Middle frontal gyrus (tissue), 1 donor: Measurements from ENCODE around the gene PA2G4.
A peak's percentile ranks its signal among the peaks of the same experiment; 100 is the strongest.
"Not testable (repeated sequence)": the region's sequence is repeated elsewhere in the genome, so short reads cannot be mapped to it uniquely, and the experiment has no call there.

Experiments used
- DNase-seq: peaks from one replicate; pipeline ENCODE4 v3.0.0-alpha.2; 2015; ENCODE audit warnings: low spot score; ENCODE audit errors: extremely low spot score

The PA2G4 gene

GRCh38 chr12:56104109-56104814, at the start of gene PA2G4:
Gene PA2G4, plus strand, starts transcription at chr12:56104559. Its CDS starts 179 bp downstream, at chr12:56104738.
- peak; percentile 98 for DNase-seq

GRCh38 chr12:56059964-56060363, 44.4 kb upstream of the PA2G4 start:
- not testable (repeated sequence) for DNase-seq

- no peak for DNase-seq
Observed at GRCh38 chr12:56061982-56062381, 42.4 kb upstream of the PA2G4 start.

GRCh38 chr12:56062996-56063395, 41.4 kb upstream of the PA2G4 start:
- no peak for DNase-seq

- no peak for DNase-seq
Observed at GRCh38 chr12:56071648-56072047, 32.7 kb upstream of the PA2G4 start.

- no peak for DNase-seq
Observed at GRCh38 chr12:56074396-56074795, 30.0 kb upstream of the PA2G4 start.

- not testable (repeated sequence) for DNase-seq
Observed at GRCh38 chr12:56077966-56078365, 26.4 kb upstream of the PA2G4 start.

- DNase-seq: no peak
Observed at GRCh38 chr12:56078427-56078826, 25.9 kb upstream of the PA2G4 start.

- DNase-seq: peak; percentile 22
Observed at GRCh38 chr12:56078931-56079722, 25.2 kb upstream of the PA2G4 start.

GRCh38 chr12:56079723-56080555, 24.4 kb upstream of the PA2G4 start, which contains the start of gene ERBB3:
Gene ERBB3, plus strand, starts transcription at chr12:56080165. Its CDS starts 136 bp downstream, at chr12:56080301.
- DNase-seq: peak; percentile 36

- no peak for DNase-seq
Observed at GRCh38 chr12:56080556-56081138, 23.7 kb upstream of the PA2G4 start.

GRCh38 chr12:56081393-56082347, 22.7 kb upstream of the PA2G4 start:
- no peak for DNase-seq

GRCh38 chr12:56082382-56082781, 22.0 kb upstream of the PA2G4 start:
- DNase-seq: no peak

- peak; percentile 24 for DNase-seq
Observed at GRCh38 chr12:56082967-56083366, 21.4 kb upstream of the PA2G4 start.

- no peak for DNase-seq
Observed at GRCh38 chr12:56084958-56085543, 19.3 kb upstream of the PA2G4 start.

- DNase-seq: no peak
Observed at GRCh38 chr12:56086096-56086495, 18.3 kb upstream of the PA2G4 start.

- no peak for DNase-seq
Observed at GRCh38 chr12:56086608-56087007, 17.8 kb upstream of the PA2G4 start.

GRCh38 chr12:56087220-56087619, 17.1 kb upstream of the PA2G4 start:
- no peak for DNase-seq

GRCh38 chr12:56097738-56098137, 6.6 kb upstream of the PA2G4 start:
- no peak for DNase-seq

GRCh38 chr12:56098592-56098991, 5.8 kb upstream of the PA2G4 start:
- no peak for DNase-seq
